Activated T-cell treated with anti-CD3 and anti-CD28 coated beads, Interleukin-2, amount 50 U/mL, for 48 hours (primary cell): Measurements from ENCODE around the gene COX8A.
A peak's percentile ranks its signal among the peaks of the same experiment; 100 is the strongest.
"Not testable (repeated sequence)": the region's sequence is repeated elsewhere in the genome, so short reads cannot be mapped to it uniquely, and the experiment has no call there.

Experiments used
- DNase-seq, 2 experiments: peaks; one replicate each; pipeline ENCODE4 v3.0.0-alpha.2; 2020

Gene COX8A

DNA sequence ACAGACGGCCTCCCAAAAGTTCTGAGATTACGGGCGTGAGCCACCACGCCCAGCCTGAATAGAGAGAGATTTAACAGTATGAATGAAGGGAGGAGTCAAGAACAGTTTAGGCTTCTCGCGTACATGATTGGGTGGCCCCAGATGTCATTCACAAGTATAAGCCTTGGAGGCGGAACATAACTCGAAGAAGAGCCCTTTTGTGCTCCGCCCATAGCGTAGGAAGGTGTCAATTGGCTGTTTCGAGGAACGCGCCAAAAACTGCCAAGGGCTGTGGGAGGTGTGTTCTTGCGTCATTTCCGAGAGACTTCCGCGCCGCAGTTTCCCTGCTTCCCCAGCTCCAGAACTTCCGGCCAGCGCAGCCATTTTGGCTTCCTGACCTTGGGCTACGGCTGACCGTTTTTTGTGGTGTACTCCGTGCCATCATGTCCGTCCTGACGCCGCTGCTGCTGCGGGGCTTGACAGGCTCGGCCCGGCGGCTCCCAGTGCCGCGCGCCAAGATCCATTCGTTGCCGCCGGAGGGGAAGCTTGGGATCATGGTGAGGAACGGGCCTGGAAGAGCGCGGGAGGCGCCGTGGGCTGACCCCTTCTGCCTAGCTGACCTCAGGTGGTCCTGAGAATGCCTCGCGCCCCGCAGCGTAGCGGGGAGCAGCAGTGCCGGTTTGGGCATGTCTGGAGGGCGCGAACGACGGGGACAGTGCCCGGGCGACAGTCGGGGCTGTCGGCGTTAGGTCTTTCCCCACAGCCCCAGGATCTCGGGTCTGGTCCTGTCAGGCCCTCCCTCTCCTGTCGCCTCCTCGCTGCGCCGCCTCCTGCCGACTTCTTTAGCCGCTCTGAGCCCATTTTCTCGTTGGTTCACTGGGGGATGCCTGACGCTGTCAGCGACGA lies at the start of gene COX8A:
COX8A (plus strand) TSS at position 362 of the 885 bp plus-strand sequence; CDS start at position 423, 61 bp downstream.
- DNase-seq: peak; percentile 95

DNA sequence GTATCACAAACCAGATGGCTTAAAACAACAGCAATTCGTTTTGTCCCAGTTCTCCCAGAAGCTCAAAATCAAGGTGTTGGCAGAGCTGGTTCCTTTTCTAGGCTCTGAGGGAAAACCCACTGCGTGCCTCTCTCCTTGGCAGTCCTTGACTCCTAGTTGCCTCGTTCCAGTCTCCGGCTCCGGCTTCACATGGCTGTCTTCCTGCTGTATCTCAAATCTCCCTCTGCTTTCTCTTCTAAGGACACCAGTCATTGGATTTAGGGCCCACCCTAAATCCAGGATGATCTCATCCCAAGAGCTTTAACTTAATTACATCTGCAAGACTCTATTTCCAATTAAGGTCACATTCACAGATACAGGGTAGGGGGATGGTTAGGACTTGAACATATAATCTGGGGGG lies 44.8 kb upstream of the COX8A start:
- no peak for DNase-seq

DNA sequence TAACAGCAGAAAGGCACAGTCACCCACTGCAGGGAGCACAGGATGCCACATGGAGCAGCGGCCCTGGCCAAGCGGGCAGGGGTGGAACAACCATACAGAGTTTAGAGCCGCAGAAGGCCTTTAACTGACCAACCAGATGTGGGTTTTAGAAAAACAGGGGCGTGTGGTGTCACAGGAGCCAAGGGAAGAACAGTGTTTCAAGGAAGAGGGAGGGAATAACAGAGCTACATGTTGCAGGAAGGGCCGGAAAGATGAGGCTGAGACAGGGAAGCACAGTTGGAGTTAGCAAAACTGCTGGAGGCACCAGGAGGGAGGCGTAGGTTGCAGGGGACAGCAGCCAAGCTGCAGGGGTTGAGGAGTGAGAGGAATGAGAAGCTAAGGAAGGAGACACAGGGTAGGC lies 43.4 kb upstream of the COX8A start:
- no peak for DNase-seq

DNA sequence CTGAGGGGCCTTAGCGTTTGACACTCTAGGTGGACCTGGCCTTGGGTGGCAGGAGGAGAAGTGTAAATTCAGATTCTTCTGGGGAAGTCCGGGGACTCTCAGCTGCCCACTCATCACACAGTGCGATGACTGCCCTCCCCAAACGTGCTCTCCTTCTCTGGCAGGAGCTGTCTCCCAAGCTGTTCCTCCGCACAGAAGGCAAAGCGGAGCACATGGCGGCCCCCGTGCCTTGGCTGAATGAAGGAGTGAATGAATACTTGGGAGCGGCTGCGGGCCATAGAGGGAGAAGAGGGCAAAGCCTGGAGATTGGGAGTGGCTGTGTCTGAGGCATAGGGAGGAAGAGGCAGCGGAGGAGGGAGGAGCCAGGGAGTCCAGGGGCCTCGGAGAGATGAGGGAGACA lies 42.5 kb upstream of the COX8A start:
- DNase-seq: no peak

GRCh38 chr11:63933459-63933858 lies 41.0 kb upstream of the COX8A start:
- no peak for DNase-seq

DNA sequence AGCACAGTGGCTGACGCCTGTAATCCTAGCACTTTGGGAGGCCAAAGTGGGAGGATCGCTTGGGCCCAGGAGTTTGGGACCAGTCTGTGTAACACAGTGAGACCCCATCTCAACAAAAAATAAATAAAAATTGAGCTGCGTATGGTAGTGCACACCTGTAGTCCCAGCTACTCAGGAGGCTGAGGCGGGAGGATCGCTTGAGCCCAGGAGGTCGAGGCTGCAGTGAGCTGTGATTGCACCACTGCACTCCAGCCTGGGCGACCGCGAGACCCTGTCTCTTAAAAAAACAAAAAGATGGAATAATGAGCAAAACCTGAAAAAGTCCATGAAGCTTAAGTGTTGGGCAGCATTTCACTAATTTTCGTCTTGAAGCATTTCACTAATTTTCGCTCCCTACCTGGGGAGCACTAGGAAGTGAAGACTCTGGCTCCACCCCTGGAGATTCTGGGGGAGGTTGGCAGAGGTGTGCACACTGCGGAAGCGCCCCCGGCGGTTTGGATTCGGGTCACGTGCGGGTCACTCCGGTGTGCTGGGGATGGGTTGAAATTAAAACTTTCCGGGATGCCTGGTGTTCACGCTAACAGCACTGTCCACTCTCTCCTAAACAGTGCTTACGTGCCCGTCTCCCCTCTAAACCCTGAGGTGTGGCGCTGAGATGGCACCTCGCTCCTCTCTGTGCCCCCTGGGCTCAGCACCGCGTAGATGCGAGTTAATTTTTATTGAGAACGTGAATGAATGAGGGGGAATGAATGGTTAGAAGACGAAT lies 36.5 kb upstream of the COX8A start:
- peak in 1 of 2 experiments; percentile 45 for DNase-seq

DNA sequence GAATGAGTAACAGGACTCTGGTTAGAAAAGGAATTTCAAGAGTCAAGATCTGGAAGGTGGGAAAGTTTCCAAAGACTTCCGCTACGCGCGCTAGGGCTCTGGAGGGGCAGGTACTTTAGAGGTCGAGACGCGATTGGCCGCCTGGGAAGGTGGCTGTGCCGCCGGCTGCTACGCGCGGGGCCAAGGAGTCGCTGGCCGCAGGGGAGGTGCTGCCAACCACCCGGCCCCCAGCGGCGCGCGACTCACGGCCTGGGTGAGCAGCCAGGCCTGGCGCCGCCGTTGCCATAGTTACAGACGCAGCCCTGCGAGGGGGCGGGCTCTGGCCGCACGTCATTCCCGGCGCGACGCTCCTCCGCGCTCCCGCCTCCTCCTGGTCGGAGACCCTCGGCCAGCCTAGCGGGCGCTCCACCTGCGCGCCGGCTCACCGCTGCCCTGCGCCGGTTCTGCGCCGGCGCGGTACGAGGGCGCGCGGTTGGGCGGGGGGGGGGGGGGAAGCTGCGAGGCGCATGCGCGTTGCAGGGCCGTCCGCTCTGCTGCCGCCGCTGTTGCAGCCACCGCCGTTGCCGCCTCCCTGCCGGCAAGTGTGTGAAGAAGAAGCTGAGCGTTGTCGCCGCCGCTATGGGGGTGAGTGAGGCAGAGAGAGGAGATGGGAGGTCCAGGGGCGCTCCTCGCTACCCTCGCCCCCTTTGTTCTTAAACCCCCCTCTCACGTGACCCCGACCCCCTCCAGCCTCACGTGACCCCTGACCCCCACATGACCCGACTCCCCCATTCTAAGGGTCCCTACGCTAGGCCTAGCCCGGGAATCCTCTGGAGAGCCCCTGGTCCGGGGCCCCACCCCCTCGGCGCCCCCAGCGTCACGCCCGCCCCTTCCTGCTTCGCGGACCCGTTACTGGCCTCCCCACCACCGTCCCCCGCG lies 35.7 kb upstream of the COX8A start, which contains the start of gene NAA40:
NAA40 (plus strand) TSS at position 524 of the 918 bp plus-strand sequence; CDS start at position 619, 95 bp downstream.
- DNase-seq: peak; percentile 91 to 96

DNA sequence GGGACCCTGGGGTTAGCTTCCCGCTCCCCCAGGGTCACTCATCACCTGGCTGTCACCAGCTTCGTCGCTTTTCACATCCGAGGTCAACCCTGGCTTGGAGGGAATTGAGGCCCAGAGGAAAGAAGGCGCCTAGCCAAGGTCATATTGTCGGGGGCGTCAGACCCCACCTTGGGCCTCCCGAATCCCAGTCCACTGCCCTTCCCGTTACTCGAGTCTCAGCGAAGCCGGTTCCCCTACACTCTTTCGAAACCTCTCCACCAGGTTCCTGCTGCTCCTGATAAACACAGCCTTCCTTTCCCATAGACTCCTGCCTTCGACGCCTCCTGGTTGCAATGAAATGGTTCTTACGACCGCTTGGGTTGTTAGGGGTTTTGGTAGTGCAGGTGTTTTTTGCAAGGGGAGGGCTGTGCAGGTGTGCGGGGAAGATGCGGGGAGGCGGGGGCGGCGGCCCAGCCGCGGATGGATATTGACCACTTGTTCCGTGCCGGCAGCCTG lies 35.0 kb upstream of the COX8A start:
- DNase-seq: no peak

GRCh38 chr11:63940786-63941185 lies 33.6 kb upstream of the COX8A start:
- DNase-seq: no peak

GRCh38 chr11:63941901-63942300 lies 32.5 kb upstream of the COX8A start:
- no peak for DNase-seq

GRCh38 chr11:63942803-63943202 lies 31.6 kb upstream of the COX8A start:
- no peak for DNase-seq

DNA sequence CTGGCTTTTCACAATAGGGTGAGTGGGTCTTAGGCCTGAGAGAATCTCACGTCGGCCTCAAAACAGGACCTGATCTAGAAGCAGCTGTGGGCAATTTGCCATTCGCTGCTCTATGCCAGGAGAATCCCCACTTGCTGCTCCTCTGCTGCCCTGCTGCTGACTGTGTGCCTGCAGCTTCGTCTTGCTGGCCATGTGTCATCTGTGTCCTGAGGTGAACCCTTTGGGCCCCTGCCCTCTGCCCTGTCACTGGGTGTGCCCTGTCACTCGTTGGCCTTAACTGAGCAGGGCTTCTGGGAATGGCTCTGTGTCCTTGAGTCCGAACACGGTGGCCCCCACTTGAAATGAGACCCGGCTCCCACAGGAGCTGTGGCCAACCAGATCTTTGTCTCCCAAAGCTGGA lies 29.4 kb upstream of the COX8A start:
- no peak for DNase-seq

GRCh38 chr11:63945477-63946163 lies 28.8 kb upstream of the COX8A start:
- peak; percentile 61 to 64 for DNase-seq

DNA sequence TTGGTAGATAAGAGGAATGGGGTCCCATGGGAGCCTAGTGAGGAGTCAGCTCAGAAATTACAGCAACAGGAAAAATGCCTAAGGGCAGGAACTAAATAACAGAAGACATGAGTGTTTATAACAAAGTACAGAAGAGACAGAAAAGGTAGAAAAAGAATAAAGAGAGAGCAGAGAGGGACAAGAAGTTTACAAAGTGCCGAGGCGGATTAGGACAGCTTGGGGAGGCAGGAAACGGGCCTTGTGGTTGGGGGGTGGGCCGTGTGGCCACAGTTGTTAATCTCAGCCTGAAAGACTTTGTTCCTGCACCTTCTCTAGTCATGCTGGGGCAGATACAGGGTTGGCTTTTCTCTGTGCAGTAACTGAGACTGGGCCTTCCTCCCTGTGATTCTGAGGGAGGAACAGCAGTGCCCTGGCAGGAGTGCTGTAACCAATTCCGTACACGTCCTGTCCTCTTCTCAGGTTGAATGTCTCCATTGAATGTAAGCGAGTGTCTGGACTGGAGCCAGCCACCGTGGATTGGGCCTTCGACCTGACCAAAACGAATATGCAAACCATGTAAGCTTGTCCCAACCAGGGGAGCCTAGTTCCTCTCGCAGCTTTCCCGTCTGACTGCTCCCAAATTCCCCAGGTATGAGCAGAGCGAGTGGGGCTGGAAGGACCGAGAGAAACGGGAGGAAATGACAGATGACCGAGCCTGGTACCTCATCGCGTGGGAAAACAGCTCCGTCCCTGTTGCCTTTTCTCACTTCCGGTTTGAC lies 22.5 kb upstream of the COX8A start:
- DNase-seq: peak in 1 of 2 experiments; percentile 49

GRCh38 chr11:63952570-63952969 lies 21.9 kb upstream of the COX8A start:
- DNase-seq: no peak

DNA sequence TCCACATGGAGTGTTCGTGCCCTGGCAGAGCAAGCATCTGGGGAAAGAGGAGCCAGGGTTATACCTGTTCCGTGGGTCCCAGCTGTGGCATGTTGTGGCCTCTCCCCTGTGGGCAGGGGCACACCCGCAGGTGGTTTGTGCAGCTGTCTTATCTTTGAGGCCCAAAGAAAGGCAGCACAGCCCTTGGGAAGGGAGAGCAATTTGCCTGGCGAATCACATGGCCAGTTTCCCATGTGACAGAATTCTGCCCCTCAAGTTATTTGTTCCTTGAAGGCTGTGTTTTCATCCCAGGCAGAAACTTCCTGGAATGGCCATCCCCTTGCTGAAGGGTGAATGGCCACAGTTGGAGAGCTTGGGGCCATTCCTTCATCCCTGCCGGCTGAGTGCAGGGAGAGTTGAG lies 16.4 kb upstream of the COX8A start:
- no peak for DNase-seq

- no peak for DNase-seq
Observed at GRCh38 chr11:63961608-63962412, 12.6 kb upstream of the COX8A start.

DNA sequence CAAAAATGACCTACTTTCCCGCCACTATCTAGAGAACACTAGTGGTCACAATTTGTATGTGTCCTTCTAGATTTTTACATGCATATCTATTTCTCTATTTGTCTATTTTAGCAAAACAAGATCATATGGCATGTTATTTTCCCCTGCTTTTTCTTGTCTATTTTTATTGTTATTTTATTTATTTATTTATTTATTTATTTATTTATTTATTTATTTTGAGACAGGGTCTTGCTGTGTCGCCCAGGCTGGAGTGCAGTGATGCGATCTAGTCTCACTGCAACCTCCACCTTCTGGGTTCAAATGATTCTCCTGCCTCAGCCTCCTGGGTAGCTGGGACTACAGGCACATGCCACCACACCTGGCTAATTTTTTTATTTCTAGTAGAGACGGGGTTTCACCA lies 10.5 kb upstream of the COX8A start:
- DNase-seq: not testable (repeated sequence)

- no peak for DNase-seq
Observed at GRCh38 chr11:63966444-63966843, 8.0 kb upstream of the COX8A start.

- no peak for DNase-seq
Observed at GRCh38 chr11:63969461-63969860, 5.0 kb upstream of the COX8A start.
